DMS153 treated with DMSO at 0.1 percent for 48 hours (cell line): ENCODE data around the gene MGMT.

Experiments used
- DNase-seq: peaks from one replicate; lab custom pipeline; 2025; ENCODE audit not compliant: unreplicated experiment; lab: John Stamatoyannopoulos, UW

Gene MGMT

GRCh38 chr10:129450391-129450790 lies 16.6 kb upstream of the MGMT start:
- no peak for DNase-seq

- DNase-seq, result no peak
Observed at GRCh38 chr10:129455625-129456024, 11.4 kb upstream of the MGMT start.

DNA sequence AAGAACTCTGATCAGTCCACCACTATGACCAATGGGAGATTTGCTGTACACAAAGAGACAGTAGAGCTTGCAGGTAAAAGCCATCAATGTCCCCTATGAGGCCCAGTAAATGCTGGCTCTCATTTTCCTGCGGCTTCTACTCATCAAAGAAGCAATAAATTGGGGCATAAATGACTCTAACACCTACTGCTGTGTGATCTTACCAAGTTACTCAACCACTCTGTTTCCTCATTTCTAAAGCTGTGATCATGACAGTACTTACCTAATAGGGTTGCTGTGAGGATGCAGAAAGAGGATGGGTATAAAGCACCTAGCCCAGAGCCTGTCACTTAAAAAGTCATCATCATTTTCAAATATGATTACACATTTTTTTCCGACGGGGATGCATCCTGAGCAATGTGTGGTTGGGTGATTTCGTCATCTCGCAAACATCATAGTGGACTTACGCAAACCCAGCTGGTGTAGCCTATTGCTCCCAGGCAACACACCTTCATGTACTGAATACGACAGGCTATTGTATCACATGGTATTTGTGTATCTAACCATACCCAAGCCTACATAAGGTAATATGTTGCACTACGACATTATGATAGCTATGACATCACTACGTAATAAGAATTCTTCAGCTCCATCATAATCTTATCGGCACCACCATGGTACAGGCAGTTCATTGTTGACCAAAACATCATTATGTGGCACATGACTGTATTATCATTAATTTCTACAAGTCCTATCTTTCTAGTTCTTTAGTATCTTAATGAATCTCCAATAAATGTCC lies 7.1 kb upstream of the MGMT start:
- no peak for DNase-seq

- no peak for DNase-seq
Observed at GRCh38 chr10:129462257-129462795, 4.7 kb upstream of the MGMT start.

DNA sequence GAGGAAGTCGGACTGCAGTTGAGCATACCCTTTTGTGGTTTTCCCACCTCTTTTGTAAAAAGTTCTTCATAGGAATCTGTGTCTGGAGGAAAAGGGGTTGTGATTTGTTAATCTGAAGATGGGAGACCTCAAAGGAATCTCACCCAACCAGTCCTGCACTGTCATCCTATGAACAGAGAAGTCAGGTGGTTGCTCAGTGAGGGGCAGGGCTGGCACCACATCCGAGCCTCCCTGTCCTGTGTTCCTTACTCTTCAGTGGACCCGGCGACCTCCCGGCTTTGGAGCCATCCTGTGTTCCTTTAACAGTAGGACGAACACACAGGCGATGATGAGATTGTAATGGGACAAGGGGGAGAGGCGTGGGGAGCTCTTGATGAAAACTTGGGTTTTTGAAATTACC lies 2.8 kb upstream of the MGMT start:
- no peak for DNase-seq

- no peak for DNase-seq
Observed at GRCh38 chr10:129465796-129466702, 992 bp upstream of the MGMT start.

DNA sequence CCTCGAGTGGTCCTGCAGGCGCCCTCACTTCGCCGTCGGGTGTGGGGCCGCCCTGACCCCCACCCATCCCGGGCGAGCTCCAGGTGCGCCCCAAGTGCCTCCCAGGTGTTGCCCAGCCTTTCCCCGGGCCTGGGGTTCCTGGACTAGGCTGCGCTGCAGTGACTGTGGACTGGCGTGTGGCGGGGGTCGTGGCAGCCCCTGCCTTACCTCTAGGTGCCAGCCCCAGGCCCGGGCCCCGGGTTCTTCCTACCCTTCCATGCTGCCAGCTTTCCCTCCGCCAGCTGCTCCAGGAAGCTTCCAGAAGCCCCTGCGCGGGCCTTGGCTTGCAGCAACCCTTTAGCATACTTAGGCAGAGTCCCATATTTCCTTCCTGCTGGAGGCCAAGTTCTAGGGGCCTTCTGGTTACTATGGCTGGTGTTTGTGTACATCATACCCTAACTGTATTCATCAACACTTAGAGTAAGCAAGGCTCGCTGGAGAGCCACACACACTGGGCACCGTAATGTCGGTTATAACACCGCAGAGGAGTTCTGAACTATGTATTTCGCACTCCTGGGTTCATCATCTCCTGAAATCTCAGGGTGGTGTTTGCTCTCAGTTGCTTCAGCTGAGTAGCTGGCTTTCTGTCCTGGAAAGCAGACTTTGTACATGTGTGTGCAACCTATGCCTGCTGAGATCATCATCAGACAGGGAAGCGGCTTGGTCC lies 471 bp downstream of the MGMT start:
- DNase-seq, result peak; percentile 4

DNA sequence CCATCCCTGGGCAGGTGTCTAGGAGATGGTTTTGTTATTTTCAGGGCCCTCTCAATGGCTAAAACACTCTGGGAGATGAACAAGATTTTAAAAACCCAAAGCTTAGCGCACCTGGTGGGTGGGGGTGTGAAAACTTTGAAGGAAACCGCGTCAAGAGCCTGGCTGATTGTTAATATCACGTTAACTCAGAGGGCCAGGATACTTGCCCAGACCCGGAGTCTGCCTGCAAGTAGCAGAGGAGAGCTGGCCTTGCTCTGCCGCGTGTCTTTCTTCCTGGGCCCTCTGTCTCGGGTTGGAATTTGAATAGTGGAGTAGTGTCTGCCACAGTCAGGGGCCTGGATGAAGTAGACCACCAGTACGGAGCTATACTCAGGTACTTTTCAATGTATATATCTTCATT lies 1.1 kb downstream of the MGMT start:
- no peak for DNase-seq

DNA sequence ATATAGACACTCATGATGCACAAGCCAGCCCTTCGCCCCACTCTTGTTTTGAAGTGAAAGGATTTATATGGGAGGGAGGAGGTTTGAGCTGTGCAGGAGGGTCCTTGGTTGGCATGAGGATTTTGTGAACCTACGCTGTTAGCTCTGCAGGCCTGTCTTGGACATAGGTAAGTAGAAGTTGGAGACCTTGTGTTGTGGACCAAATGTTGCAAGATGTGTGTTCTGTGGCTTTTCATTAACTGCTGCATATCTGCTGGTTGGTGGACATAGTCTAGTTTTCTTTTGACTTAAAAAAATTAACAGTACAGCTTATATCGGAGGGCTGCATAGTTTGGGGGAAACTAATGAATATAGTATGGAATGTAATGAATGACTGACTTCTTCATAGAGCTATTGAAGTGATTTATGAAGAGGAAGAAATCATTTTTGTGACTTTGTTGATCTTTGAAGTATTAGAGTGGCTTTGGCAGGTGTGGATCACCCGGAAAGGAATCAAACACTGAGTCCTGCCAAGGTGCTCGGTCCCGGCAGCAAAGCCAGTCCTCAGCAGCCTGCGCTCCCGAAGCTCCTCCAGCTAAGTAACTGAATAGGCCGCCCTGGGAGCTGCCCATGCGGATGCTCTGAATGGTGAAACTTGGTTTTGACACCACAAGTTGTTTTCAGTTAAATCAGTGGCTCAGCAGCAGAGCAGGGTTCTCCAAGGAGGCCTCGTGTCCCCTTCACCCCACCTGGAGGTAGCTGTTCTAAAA lies 3.2 kb downstream of the MGMT start:
- no peak for DNase-seq

DNA sequence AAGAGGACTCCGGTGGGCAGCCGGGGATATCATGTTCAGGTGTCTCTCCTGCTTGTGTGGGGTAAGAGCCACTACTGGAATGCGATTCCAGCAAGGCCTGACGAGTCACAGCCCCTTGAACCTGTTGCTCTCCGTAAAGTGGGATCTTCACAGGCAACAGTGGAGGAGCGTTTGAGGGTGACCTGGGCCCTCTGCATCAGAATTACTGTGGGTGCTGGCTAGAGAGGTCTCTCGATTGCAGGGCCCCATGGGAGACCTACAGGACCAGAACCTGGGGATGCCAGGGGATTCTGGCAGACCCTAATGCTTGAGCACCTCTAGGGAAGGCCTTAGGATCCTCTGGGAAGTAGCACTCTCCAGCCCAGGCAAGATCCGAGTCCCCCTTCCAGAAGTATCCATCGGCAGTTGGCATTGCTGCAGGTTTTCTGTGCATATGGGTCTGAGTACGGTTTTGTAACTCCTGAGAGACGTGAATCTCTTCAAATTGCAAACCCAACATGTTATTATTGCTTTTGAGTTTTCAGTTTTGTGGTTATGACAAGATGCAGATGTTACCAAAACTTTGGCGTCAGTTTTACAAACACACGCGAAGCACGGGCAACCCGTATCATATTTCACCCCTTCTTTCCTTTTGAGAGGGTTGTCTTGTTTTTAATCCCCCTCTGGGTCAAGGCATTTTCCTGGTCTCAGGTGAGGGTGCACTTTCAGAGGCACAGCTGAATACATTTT lies 4.6 kb downstream of the MGMT start:
- no peak for DNase-seq

- DNase-seq, result no peak
Observed at GRCh38 chr10:129472696-129473555, 5.9 kb downstream of the MGMT start.

DNA sequence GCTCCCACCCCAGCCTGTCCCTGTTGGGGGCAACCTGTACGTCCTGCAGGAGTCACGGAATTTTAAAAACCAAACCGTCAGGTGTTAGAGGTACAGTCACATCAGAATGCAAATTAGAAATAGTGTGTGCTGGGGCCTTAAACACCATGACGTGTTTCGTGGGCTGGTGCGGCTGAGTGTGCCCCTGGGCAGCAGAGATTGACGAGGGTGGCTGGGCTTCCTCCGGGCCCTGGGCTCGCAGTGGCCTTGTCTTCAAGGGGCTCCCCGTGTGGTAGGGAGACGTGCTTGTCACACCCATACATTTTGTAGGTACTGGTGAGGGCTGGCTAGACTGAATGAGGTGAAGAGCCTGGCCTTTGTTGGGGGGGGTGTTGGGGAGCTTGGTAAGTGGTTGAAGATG lies 7.6 kb downstream of the MGMT start:
- DNase-seq, result no peak

- no peak for DNase-seq
Observed at GRCh38 chr10:129476431-129476830, 9.4 kb downstream of the MGMT start.

GRCh38 chr10:129477051-129477450 lies 10.0 kb downstream of the MGMT start:
- DNase-seq, result no peak

GRCh38 chr10:129481641-129482040 lies 14.6 kb downstream of the MGMT start:
- DNase-seq, result no peak

- DNase-seq, result no peak
Observed at GRCh38 chr10:129483430-129484010, 16.5 kb downstream of the MGMT start.

GRCh38 chr10:129486805-129487204 lies 19.8 kb downstream of the MGMT start:
- no peak for DNase-seq

DNA sequence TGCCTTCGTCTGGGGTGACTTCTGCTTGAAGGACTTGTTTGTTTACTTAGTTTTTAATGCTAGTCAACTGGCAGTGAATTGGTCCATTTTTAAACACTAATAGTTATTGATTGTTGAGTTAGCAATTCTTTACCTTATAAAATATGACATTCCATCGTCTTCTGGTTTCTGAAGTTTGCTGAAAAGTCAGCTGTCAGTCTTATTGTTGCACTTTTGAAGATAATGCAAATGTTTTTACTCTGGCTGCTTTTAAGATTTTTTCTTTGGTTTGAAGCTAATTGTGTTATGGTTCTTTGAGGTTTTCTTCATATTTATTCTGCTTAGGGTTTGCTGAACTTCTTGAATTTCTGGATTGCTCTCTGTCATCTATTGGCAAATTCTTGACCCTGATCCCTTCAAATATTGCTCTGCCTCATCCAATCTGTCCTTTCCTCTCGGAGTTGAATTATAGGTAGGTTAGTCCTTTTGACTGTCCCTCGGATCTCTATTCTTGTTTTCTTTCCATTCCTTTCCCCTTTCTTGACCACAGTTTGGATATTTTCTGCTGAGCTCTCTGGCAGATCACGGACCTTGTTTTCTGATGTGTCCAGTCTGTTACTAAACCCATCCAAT lies 24.2 kb downstream of the MGMT start:
- DNase-seq, result no peak
